Neural cell (in vitro differentiated cells): ENCODE measurements around the gene ADGRB2. TPM values are rescaled to one million over a fixed set of nuclear protein-coding genes. Genes with fewer than 3 reads are reported as not detected.

ENCODE experiments used
- H2AFZ ChIP-seq: fragments of 200-600, 300-800 bp; sonication (generic), shearing (Covaris generic); 2 replicates; pipeline ENCODE4 v1.6.0; 2014; ENCODE audit warnings: low read depth, mild to moderate bottlenecking, antibody characterized with exemption, low read length, moderate library complexity
- H3F3A ChIP-seq: fragments of 200-600 bp; shearing (Covaris generic); 2 replicates; pipeline ENCODE4 v1.6.1; 2016; ENCODE audit warnings: mild to moderate bottlenecking, moderate library complexity, mixed read lengths, antibody characterized with exemption, low read length; ENCODE audit not compliant: insufficient read depth, poor library complexity, severe bottlenecking
- H3K27ac ChIP-seq: fragments of 200-600, 300-800 bp; sonication (generic), shearing (Covaris generic); 2 replicates; pipeline ENCODE4 v1.5.1; 2014; ENCODE audit warnings: mild to moderate bottlenecking, low read length, moderate library complexity
- H3K27me3 ChIP-seq: fragments of 300-800, 200-600 bp; sonication (generic), shearing (Covaris generic); 2 replicates; pipeline ENCODE4 v1.6.0; 2014; ENCODE audit warnings: mild to moderate bottlenecking, low read depth, low read length, moderate library complexity; ENCODE audit not compliant: insufficient read depth
- H3K36me3 ChIP-seq: fragments of 300-800, 200-600 bp; sonication (generic), shearing (Covaris generic); 2 replicates; pipeline ENCODE4 v1.5.1; 2014; ENCODE audit warnings: mild to moderate bottlenecking, antibody characterized with exemption, low read length, moderate library complexity; ENCODE audit not compliant: insufficient read depth
- H3K4me2 ChIP-seq: fragments of 300-800, 200-600 bp; sonication (generic), shearing (Covaris generic); 2 replicates; pipeline ENCODE4 v1.6.0; 2014; ENCODE audit warnings: mild to moderate bottlenecking, low read length
- H3K4me3 ChIP-seq: fragments of 300-800, 200-600 bp; sonication (generic), shearing (Covaris generic); 2 replicates; pipeline ENCODE4 v1.5.1; 2014; ENCODE audit warnings: mild to moderate bottlenecking, low read length, moderate library complexity
- H3K79me2 ChIP-seq: fragments of 200-600 bp; shearing (Covaris generic); replicated peaks from 2 replicates; pipeline ENCODE4 v1.6.0; 2014; ENCODE audit warnings: mild to moderate bottlenecking, low read length, moderate library complexity; ENCODE audit not compliant: insufficient read depth
- H3K9ac ChIP-seq: fragments of 300-800, 200-600 bp; sonication (generic), shearing (Covaris generic); 2 replicates; pipeline ENCODE4 v1.6.1; 2016; ENCODE audit warnings: mild to moderate bottlenecking, low read length, mixed read lengths
- H3K9me2 ChIP-seq: fragments of 200-600 bp; shearing (Covaris generic); 2 replicates; pipeline ENCODE4 v1.6.1; 2016; ENCODE audit warnings: mild to moderate bottlenecking, low read length, mixed read lengths; ENCODE audit not compliant: insufficient read depth
- H3K9me3 ChIP-seq: fragments of 200-600, 300-800 bp; sonication (generic), shearing (Covaris generic); 2 replicates; pipeline ENCODE4 v1.6.1; 2016; ENCODE audit warnings: mild to moderate bottlenecking, mixed run types, low read length, moderate library complexity, mixed read lengths
- H4K20me1 ChIP-seq: fragments of 200-600 bp; shearing (Covaris generic); 2 replicates; pipeline ENCODE4 v1.6.1; 2016; ENCODE audit warnings: mild to moderate bottlenecking, mixed run types; ENCODE audit not compliant: insufficient read depth
- EP300 ChIP-seq: fragments of 450-650 bp; conservative IDR thresholded peaks from 2 replicates; pipeline ENCODE4 v1.6.1; 2014; ENCODE audit warnings: antibody characterized with exemption, mild to moderate bottlenecking, moderate library complexity; ENCODE audit not compliant: poor library complexity, severe bottlenecking
- MXI1 ChIP-seq: fragments of 450-650 bp; conservative IDR thresholded peaks from 2 replicates; pipeline ENCODE4 v1.6.1; 2014; ENCODE audit warnings: antibody characterized with exemption, mild to moderate bottlenecking; ENCODE audit not compliant: poor library complexity, severe bottlenecking
- POLR2AphosphoS5 ChIP-seq: IDR thresholded peaks from 2 replicates; pipeline ENCODE4 v1.6.1; 2012
- RAD21 ChIP-seq: fragments of 450-650 bp; conservative IDR thresholded peaks from 2 replicates; pipeline ENCODE4 v1.6.1; 2014; ENCODE audit warnings: antibody characterized with exemption, mild to moderate bottlenecking, moderate library complexity
- REST ChIP-seq: IDR thresholded peaks from 2 replicates; pipeline ENCODE4 v1.6.1; 2012; ENCODE audit warnings: borderline replicate concordance
- SMC3 ChIP-seq: fragments of 450-650 bp; conservative IDR thresholded peaks from 2 replicates; pipeline ENCODE4 v1.6.1; 2014; ENCODE audit warnings: antibody characterized with exemption, mild to moderate bottlenecking, moderate library complexity; ENCODE audit not compliant: poor library complexity
- TAF1 ChIP-seq: IDR thresholded peaks from 2 replicates; pipeline ENCODE4 v1.6.1; 2012; ENCODE audit warnings: low read depth
- polyA plus RNA-seq: library from polyadenylated mRNA; depleted of rRNA; stranded (reverse); fragments of >200 nt; gene quantifications from 2 replicates; pipeline ENCODE4 v1.2.3, GENCODE V29; 2014
- TF ChIP-seq, protein P1 (sequence below): fragments of 450-650 bp; IDR thresholded peaks from 2 replicates; pipeline ENCODE4 v1.5.1; 2014; ENCODE audit warnings: antibody characterized with exemption, mild to moderate bottlenecking, moderate library complexity; ENCODE audit not compliant: poor library complexity, severe bottlenecking

The ADGRB2 gene
- polyA plus RNA-seq, 1 donor from 2014 or later = 45.0 TPM

DNA sequence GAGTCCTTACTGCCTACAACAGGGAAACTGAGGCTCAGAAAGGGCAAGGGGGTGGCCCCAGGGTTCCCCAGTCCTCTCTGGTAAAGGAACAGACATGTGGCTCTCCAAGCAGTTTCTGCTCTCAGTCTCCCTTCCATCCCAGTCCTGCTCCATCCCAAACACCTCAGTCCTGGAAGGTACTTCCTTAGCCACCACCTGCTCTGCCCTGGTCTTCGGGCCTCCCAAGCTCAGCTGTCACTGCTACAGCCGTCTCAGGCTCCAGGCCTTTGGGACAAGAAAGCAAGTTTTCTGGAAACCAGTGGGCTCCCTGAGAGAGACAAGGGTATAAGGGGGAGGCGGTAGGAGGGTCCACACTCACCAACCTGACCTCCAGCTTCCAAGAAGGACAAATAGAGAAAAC, 23.1 kb upstream of the ADGRB2 start:
- no peak overlapping the region for H3K27ac ChIP-seq
- H3K79me2 ChIP-seq = no peaks in the 10 kb centered on the region
- TF ChIP-seq, protein P1, sequence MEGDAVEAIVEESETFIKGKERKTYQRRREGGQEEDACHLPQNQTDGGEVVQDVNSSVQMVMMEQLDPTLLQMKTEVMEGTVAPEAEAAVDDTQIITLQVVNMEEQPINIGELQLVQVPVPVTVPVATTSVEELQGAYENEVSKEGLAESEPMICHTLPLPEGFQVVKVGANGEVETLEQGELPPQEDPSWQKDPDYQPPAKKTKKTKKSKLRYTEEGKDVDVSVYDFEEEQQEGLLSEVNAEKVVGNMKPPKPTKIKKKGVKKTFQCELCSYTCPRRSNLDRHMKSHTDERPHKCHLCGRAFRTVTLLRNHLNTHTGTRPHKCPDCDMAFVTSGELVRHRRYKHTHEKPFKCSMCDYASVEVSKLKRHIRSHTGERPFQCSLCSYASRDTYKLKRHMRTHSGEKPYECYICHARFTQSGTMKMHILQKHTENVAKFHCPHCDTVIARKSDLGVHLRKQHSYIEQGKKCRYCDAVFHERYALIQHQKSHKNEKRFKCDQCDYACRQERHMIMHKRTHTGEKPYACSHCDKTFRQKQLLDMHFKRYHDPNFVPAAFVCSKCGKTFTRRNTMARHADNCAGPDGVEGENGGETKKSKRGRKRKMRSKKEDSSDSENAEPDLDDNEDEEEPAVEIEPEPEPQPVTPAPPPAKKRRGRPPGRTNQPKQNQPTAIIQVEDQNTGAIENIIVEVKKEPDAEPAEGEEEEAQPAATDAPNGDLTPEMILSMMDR = no peak
- TF ChIP-seq TAF1 (no peak), MXI1 (no peak), REST (no peak), SMC3 (no peak), RAD21 (no peak), POLR2AphosphoS5 (no peak)
- H4K20me1 ChIP-seq = no peaks in the 10 kb centered on the region
- no peaks in the 10 kb centered on the region for H3F3A ChIP-seq
- H3K9ac ChIP-seq = no peak overlapping the region
- H3K27me3 ChIP-seq = no peaks in the 10 kb centered on the region
- H3K9me2 ChIP-seq = no peaks in the 10 kb centered on the region
- no peaks in the 10 kb centered on the region for H3K9me3 ChIP-seq
- H3K4me2 ChIP-seq = no peak overlapping the region
- no peak overlapping the region for H3K4me3 ChIP-seq
- H2AFZ ChIP-seq = no peak overlapping the region
- no peaks in the 10 kb centered on the region for H3K36me3 ChIP-seq

GRCh38 chr1:31786366-31787060, 22.4 kb upstream of the ADGRB2 start:
- Histone ChIP-seq H3K36me3 (no peaks in the 10 kb centered on the region), H3K27me3 (no peaks in the 10 kb centered on the region), H3K4me3 (no peak overlapping the region), H3K9me3 (no peaks in the 10 kb centered on the region), H3K9ac (peak overlapping the region; percentile 26), H3F3A (no peaks in the 10 kb centered on the region), H2AFZ (no peak overlapping the region), H3K27ac (no peak overlapping the region), H3K9me2 (no peaks in the 10 kb centered on the region), H3K79me2 (no peaks in the 10 kb centered on the region), H3K4me2 (no peak overlapping the region), H4K20me1 (no peaks in the 10 kb centered on the region)
- TF ChIP-seq EP300 (no peak), POLR2AphosphoS5 (no peak), REST (no peak), TAF1 (no peak), MXI1 (no peak)
